ENCODE measurements around the gene ATXN1. TPM values are rescaled to one million over a fixed set of nuclear protein-coding genes. Genes with fewer than 3 reads are reported as not detected.

Gene ATXN1
- total and polyA plus RNA-seq, 2 of the 13 experiments (the other 11 are each of a cell fraction or from before 2014, with no cell fraction given) = 20.7 to 39.5 TPM

- ATAC-seq = no peak
- intact Hi-C loops (cut with micrococcal nuclease; ENCODE audit: unreplicated experiment) = no loop called here
- no peak for TF ChIP-seq ZNF615 (CRISPR knock-in tag; IDR thresholded peaks at IDR 0.05; ENCODE audit: borderline replicate concordance)
- no peak for TF ChIP-seq NAIF1 (CRISPR knock-in tag; IDR thresholded peaks at IDR 0.05; ENCODE audit: borderline replicate concordance)
- no peak for TF ChIP-seq TBL1XR1 (IDR thresholded peaks at IDR 0.05; ENCODE audit: borderline replicate concordance, low read length, partially characterized antibody)
- TF ChIP-seq HMG20B (CRISPR knock-in tag; conservative IDR thresholded peaks at IDR 0.05) = no peak
- no peak for TF ChIP-seq RXRB (CRISPR knock-in tag; IDR thresholded peaks at IDR 0.05; ENCODE audit: borderline replicate concordance)
- no peak for TF ChIP-seq ZHX2 (IDR thresholded peaks at IDR 0.05; ENCODE audit: low read depth)
- TF ChIP-seq ZHX2 (CRISPR knock-in tag; IDR thresholded peaks at IDR 0.05; ENCODE audit: borderline replicate concordance) = no peak
- TF ChIP-seq TGIF2 (CRISPR knock-in tag; IDR thresholded peaks at IDR 0.05) = no peak
- TF ChIP-seq ZNF772 (CRISPR knock-in tag; IDR thresholded peaks at IDR 0.05) = no peak
- no peak for TF ChIP-seq CCDC6 (CRISPR knock-in tag; IDR thresholded peaks at IDR 0.05)
- no peak for TF ChIP-seq CREM (IDR thresholded peaks at IDR 0.05)
- TF ChIP-seq CREM (CRISPR knock-in tag; IDR thresholded peaks at IDR 0.05) = no peak
- TF ChIP-seq NCOA1 (CRISPR knock-in tag; IDR thresholded peaks at IDR 0.05) = no peak
- no peak for TF ChIP-seq ZSCAN20 (CRISPR knock-in tag; IDR thresholded peaks at IDR 0.05; ENCODE audit: borderline replicate concordance)
- no peak for TF ChIP-seq CEBPZ (IDR thresholded peaks at IDR 0.05; ENCODE audit: low read length)
- TF ChIP-seq ZZZ3 (CRISPR knock-in tag; IDR thresholded peaks at IDR 0.05; ENCODE audit: borderline replicate concordance) = no peak
- no peak for TF ChIP-seq PCBP1 (IDR thresholded peaks at IDR 0.05; ENCODE audit: borderline replicate concordance, low read depth, low read length)
- no peak for TF ChIP-seq ETV5 (CRISPR knock-in tag; IDR thresholded peaks at IDR 0.05; ENCODE audit: borderline replicate concordance)
These were observed 369.8 kb downstream of the ATXN1 start for GRCh38 chr6:16391451-16391912.

More at GRCh38 chr6:16391451-16391912, 369.8 kb downstream of the ATXN1 start:
- Histone ChIP-seq H4K20me1 (ENCODE audit: insufficient read depth, low read length) (no peaks in the 10 kb centered on the region), H3K27ac (ENCODE audit: extremely low read length, insufficient read depth, low read length) (no peak overlapping the region), H3K79me2 (ENCODE audit: insufficient read depth, low read length) (no peaks in the 10 kb centered on the region), H3K4me2 (ENCODE audit: low read depth, low read length) (no peak overlapping the region), H3K9ac (ENCODE audit: insufficient read depth, low read depth, low read length) (no peak overlapping the region), H3K36me3 (replicated peaks in 1 of 2; ENCODE audit: control insufficient read depth in 1 of 2, insufficient read depth in 2 of 2, low read length in 2 of 2) (peaks cover 3 to 7% of the 10 kb centered on the region in 2 experiments; a peak in 1 of 5 replicates), H2AFZ (ENCODE audit: low read length) (no peak overlapping the region), H3K27me3 (ENCODE audit: control insufficient read depth in 1 of 2, insufficient read depth in 2 of 2, low read length in 2 of 2) (no peaks in the 10 kb centered on the region), H3K9me3 (ENCODE audit: low read length) (no peaks in the 10 kb centered on the region), H3K4me1 (ENCODE audit: insufficient read depth, low read length) (no peaks in the 10 kb centered on the region), H3K4me3 (replicated peaks in 1 of 3; ENCODE audit: insufficient read depth in 1 of 3, low read depth in 2 of 3, low read length in 3 of 3) (no peak overlapping the region)
- ChIA-PET POLR2A (no interaction called here), CTCF (ENCODE audit: low intra/inter-chr PET ratio, low total read pairs) (no interaction called here)
- WGBS (ENCODE audit: low lambda C conversion rate) = 99% methylated on average over 2 of the region's 2 CpGs
- in situ Hi-C loops (cut with HindIII; ENCODE audit: extremely low pct_ligation_motif_present, low pct_unique_long_range_greater_than_20kb) = no loop called here
- FAIRE-seq = no peak
- BruUV-seq (replicated peaks) = no TSS peak
- no peak for DNase-seq (ENCODE audit: low spot score)
